IMR-90 (cell line): ENCODE measurements around the gene HS6ST3. TPM values are rescaled to one million over a fixed set of nuclear protein-coding genes. Genes with fewer than 3 reads are reported as not detected.

Experiments used
- ATAC-seq: fragments of 200-7000 bp; cut with Tn5 transposase; 2 replicates; pipeline ENCODE4 v1.9.1; 2020; ENCODE audit warnings: low read depth, mild to moderate bottlenecking, moderate library complexity
- BruUV-seq: library from RNA; stranded (reverse); fragments of 400-500 nt; replicated peaks from 2 replicates; lab custom pipeline; 2021; lab: Mats Ljungman, UMichigan
- CTCF ChIA-PET: fragments of 300-600 bp; formaldehyde crosslinking; extraction: SDS; loops from one replicate; lab custom pipeline; 2021; ENCODE audit warnings: antibody characterized with exemption; lab: Yijun Ruan, JAX
- POLR2A ChIA-PET: fragments of 300-600 bp; sonication (Branson Sonifier 250); formaldehyde crosslinking; loops from one replicate; lab custom pipeline; 2022; ENCODE audit warnings: antibody characterized with exemption; ENCODE audit not compliant: unreplicated experiment; lab: Charles Lee
- DNase-seq: peaks from one replicate; pipeline ENCODE4 v3.0.0; 2013
- H2AFZ ChIP-seq: replicated peaks from 2 replicates; pipeline ENCODE3; 2013; ENCODE audit warnings: low read length, mild to moderate bottlenecking; ENCODE audit not compliant: poor library complexity
- H2AK5ac ChIP-seq: 2 replicates; pipeline ENCODE4 v1.6.1; 2013; ENCODE audit warnings: low read depth, low read length, inconsistent platforms
- H2AK9ac ChIP-seq: replicated peaks from 2 replicates; pipeline ENCODE3; 2013; ENCODE audit warnings: mild to moderate bottlenecking, low read depth, low read length, moderate library complexity; ENCODE audit not compliant: poor library complexity
- H2BK120ac ChIP-seq: 2 replicates; pipeline ENCODE4 v1.6.1; 2013; ENCODE audit warnings: low read depth, low read length, inconsistent platforms
- H2BK15ac ChIP-seq: 3 replicates; pipeline ENCODE4 v1.6.1; 2013; ENCODE audit warnings: low read depth, low read length, inconsistent platforms
- H2BK20ac ChIP-seq: 2 replicates; pipeline ENCODE4 v1.6.1; 2013; ENCODE audit warnings: low read depth, mild to moderate bottlenecking, inconsistent platforms, low read length, moderate library complexity
- H2BK5ac ChIP-seq: 2 replicates; pipeline ENCODE4 v1.6.1; 2013; ENCODE audit warnings: mild to moderate bottlenecking, low read depth, low read length, inconsistent platforms; ENCODE audit not compliant: poor library complexity, severe bottlenecking
- H3K14ac ChIP-seq: replicated peaks from 2 replicates; pipeline ENCODE4 v1.6.1; 2013; ENCODE audit warnings: low read depth, low read length, inconsistent platforms
- H3K18ac ChIP-seq: 2 replicates; pipeline ENCODE4 v1.6.1; 2013; ENCODE audit warnings: low read depth, low read length, control low read depth
- H3K23ac ChIP-seq: 2 replicates; pipeline ENCODE4 v1.6.1; 2013; ENCODE audit warnings: low read depth, low read length, inconsistent platforms
- H3K27ac ChIP-seq: 2 replicates; pipeline ENCODE4 v1.5.1; 2013; ENCODE audit warnings: mild to moderate bottlenecking, control low read depth, low read length; ENCODE audit not compliant: insufficient read depth
- H3K27me3 ChIP-seq: 2 replicates; pipeline ENCODE4 v1.6.1; 2013; ENCODE audit warnings: low read length; ENCODE audit not compliant: control insufficient read depth, insufficient read depth
- H3K36me3 ChIP-seq: 2 replicates; pipeline ENCODE4 v1.6.1; 2013; ENCODE audit warnings: low read length, mixed read lengths; ENCODE audit not compliant: control insufficient read depth, insufficient read depth
- H3K4ac ChIP-seq: 2 replicates; pipeline ENCODE4 v1.6.1; 2013; ENCODE audit warnings: low read depth, low read length, inconsistent platforms
- H3K4me1 ChIP-seq: 2 replicates; pipeline ENCODE4 v1.6.1; 2013; ENCODE audit warnings: low read length, mixed read lengths; ENCODE audit not compliant: control insufficient read depth, insufficient read depth
- H3K4me2 ChIP-seq: 2 replicates; pipeline ENCODE4 v1.6.1; 2013; ENCODE audit warnings: low read depth, mild to moderate bottlenecking, control low read depth, low read length, moderate library complexity
- H3K4me3 ChIP-seq: 2 replicates; pipeline ENCODE4 v1.5.1; 2013; ENCODE audit warnings: low read depth, mild to moderate bottlenecking, control low read depth, low read length, moderate library complexity; ENCODE audit not compliant: insufficient read depth
- H3K56ac ChIP-seq: 2 replicates; pipeline ENCODE4 v1.6.1; 2013; ENCODE audit warnings: low read length, inconsistent platforms; ENCODE audit not compliant: insufficient read depth; ENCODE audit errors: extremely low read depth
- H3K79me1 ChIP-seq, 2 experiments: 2 replicates each; pipeline ENCODE4 v1.6.1; 2013; ENCODE audit warnings: low read length in 2 of 2, inconsistent platforms in 1 of 2, low read depth in 1 of 2
- H3K9ac ChIP-seq: 2 replicates; pipeline ENCODE4 v1.6.1; 2013; ENCODE audit warnings: low read depth, low read length, control low read depth
- H3K9me1 ChIP-seq: 2 replicates; pipeline ENCODE4 v1.6.1; 2013; ENCODE audit warnings: low read length, inconsistent platforms; ENCODE audit not compliant: insufficient read depth
- H3K9me3 ChIP-seq: 2 replicates; pipeline ENCODE4 v1.6.1; 2013; ENCODE audit warnings: low read length; ENCODE audit not compliant: control insufficient read depth, insufficient read depth
- H4K20me1 ChIP-seq: 2 replicates; pipeline ENCODE4 v1.6.1; 2013; ENCODE audit warnings: low read length, inconsistent platforms; ENCODE audit not compliant: insufficient read depth
- H4K5ac ChIP-seq: 2 replicates; pipeline ENCODE4 v1.6.1; 2013; ENCODE audit warnings: mild to moderate bottlenecking, low read depth, low read length, control low read depth
- H4K8ac ChIP-seq, 2 experiments: 2 replicates each; pipeline ENCODE4 v1.6.1; 2013; ENCODE audit warnings: low read depth in 2 of 2, low read length in 2 of 2, control low read depth in 1 of 2, inconsistent platforms in 1 of 2
- H4K91ac ChIP-seq: 2 replicates; pipeline ENCODE4 v1.6.1; 2013; ENCODE audit warnings: low read depth, low read length, inconsistent platforms; ENCODE audit not compliant: insufficient read depth
- BHLHE40 ChIP-seq: fragments of 150-350 bp; IDR thresholded peaks from 2 replicates; pipeline ENCODE4 v1.6.1; 2016; ENCODE audit warnings: mild to moderate bottlenecking, low read depth, low read length
- MAZ ChIP-seq: IDR thresholded peaks from 2 replicates; pipeline ENCODE4 v1.6.1; 2012; ENCODE audit warnings: low read depth, mild to moderate bottlenecking, low read length, improper control_type of control experiment, moderate library complexity, borderline replicate concordance
- POLR2A ChIP-seq: IDR thresholded peaks from 2 replicates; pipeline ENCODE4 v1.6.1; 2012; ENCODE audit warnings: mild to moderate bottlenecking, low read depth, low read length
- RCOR1 ChIP-seq: IDR thresholded peaks from 2 replicates; pipeline ENCODE4 v1.6.1; 2012; ENCODE audit warnings: mild to moderate bottlenecking, low read length, improper control_type of control experiment; ENCODE audit not compliant: insufficient replicate concordance
- SMC3 ChIP-seq: fragments of 150-350 bp; IDR thresholded peaks from 2 replicates; pipeline ENCODE4 v1.6.1; 2016; ENCODE audit warnings: low read depth, mild to moderate bottlenecking, antibody characterized with exemption, low read length, moderate library complexity
- WGBS, 2 experiments: methylation state at CpG; one replicate each; pipeline versions ENCODE4 v1.1.5 to v1.1.7; 2013; ENCODE audit warnings: missing lambda C conversion rate in 2 of 2; ENCODE audit not compliant: insufficient read length in 1 of 2; ENCODE audit errors: extremely low coverage in 2 of 2; 5-methylcytosine and 5-hydroxymethylcytosine counted together
- dilution Hi-C: fragments of 300-500 bp; cut with HindIII; formaldehyde crosslinking; loops from one replicate; pipeline ENCODE4 v1.14.3; 2018; ENCODE audit warnings: low sequenced_read_pairs; ENCODE audit not compliant: unreplicated experiment
- in situ Hi-C: fragments of 300-500 bp; cut with MboI; formaldehyde crosslinking; loops from 3 replicates; pipeline ENCODE4 v1.14.3; 2019; ENCODE audit warnings: low sequenced_read_pairs, inconsistent platforms, mixed read lengths
- intact Hi-C: fragments of 100-400 bp; cut with micrococcal nuclease; formaldehyde crosslinking; loops from 2 replicates; pipeline ENCODE4 v1.10.0; 2022
- polyA plus RNA-seq, 3 experiments: library from polyadenylated mRNA; depleted of rRNA; stranded (reverse); fragments of >200 nt; gene quantifications; 2 replicates each; pipeline ENCODE4 v1.2.3, GENCODE V29; 2012; ENCODE audit warnings: low replicate concordance in 1 of 3
- total RNA-seq: library from RNA; depleted of rRNA; stranded (reverse); fragments of >200 nt; gene quantifications from 2 replicates; pipeline ENCODE4 v1.2.3, GENCODE V29; 2012

HS6ST3 gene
- total and polyA plus RNA-seq, 2 of the 4 experiments (the other 2 are of a cell fraction), result not detected

DNA sequence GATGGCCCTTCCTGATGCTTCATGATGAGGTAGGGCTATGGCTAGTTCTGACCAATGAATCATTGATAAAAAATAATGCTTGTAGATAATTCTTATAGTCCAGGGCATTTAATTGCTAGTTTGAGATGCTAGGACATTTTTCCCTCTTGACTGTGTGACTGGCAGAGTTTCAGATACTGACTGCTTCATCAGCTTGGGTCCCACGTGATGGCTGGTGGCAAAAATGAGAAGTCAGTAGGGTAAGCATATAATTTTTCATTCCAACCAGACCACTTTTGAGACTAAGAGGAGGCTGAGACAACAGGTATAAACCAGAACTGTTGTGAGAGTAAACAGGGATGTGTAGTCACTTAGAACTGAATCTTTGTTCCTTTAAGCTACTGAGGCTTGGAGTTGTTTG, 183.3 kb downstream of the HS6ST3 start:
- no peak for DNase-seq
- no peaks in the 10 kb centered on the region for H3K79me1 ChIP-seq
- no peak for TF ChIP-seq SMC3
- no peak for TF ChIP-seq RCOR1
- TF ChIP-seq BHLHE40, result no peak
- TF ChIP-seq POLR2A, result no peak
- TF ChIP-seq MAZ, result no peak
- H2BK20ac ChIP-seq, result no peak overlapping the region
- H3K4me3 ChIP-seq, result no peak overlapping the region
- H3K4me1 ChIP-seq, result no peaks in the 10 kb centered on the region
- H2BK120ac ChIP-seq, result no peak overlapping the region
- H4K91ac ChIP-seq, result no peak overlapping the region
- ChIA-PET CTCF (interaction anchor here (0.6 kb wide), 1 partner anchor 287 kb away, joined by 3 read pairs; no protein-coding TSS in a partner anchor), POLR2A (no interaction called here)
- no peak overlapping the region for H3K18ac ChIP-seq
- no peaks in the 10 kb centered on the region for H3K9me1 ChIP-seq
- H3K27me3 ChIP-seq, result no peaks in the 10 kb centered on the region
- H3K14ac ChIP-seq, result no peak overlapping the region
- H3K9me3 ChIP-seq, result peaks cover 5% of the 10 kb centered on the region; the same call in 1 of the 2 replicates
- H3K9ac ChIP-seq, result no peak overlapping the region
- dilution Hi-C loops, result no loop called here
- no peaks in the 10 kb centered on the region for H4K20me1 ChIP-seq
- intact Hi-C loops, result no loop called here
- no peak overlapping the region for H2BK5ac ChIP-seq
- no peak overlapping the region for H2BK15ac ChIP-seq
- no peak overlapping the region for H2AK5ac ChIP-seq
- in situ Hi-C loops, result no loop called here
- no peak overlapping the region for H2AK9ac ChIP-seq
- no peak overlapping the region for H3K23ac ChIP-seq
- no peak overlapping the region for H2AFZ ChIP-seq
- H4K8ac ChIP-seq, result no peak overlapping the region
- H3K4me2 ChIP-seq, result no peak overlapping the region
- no CpG with 5 or more reads among the region's 1 CpG for WGBS, 2 experiments
- ATAC-seq, result no peak
- H3K27ac ChIP-seq, result no peak overlapping the region
- BruUV-seq, result no TSS peak
- H3K36me3 ChIP-seq, result no peaks in the 10 kb centered on the region
- H4K5ac ChIP-seq, result no peak overlapping the region
- no peak overlapping the region for H3K56ac ChIP-seq
- no peak overlapping the region for H3K4ac ChIP-seq
